IMR-90 (cell line): Measurements from ENCODE around the gene EP300. TPM values are rescaled to one million over a fixed set of nuclear protein-coding genes. Genes with fewer than 3 reads are reported as not detected.

Experiments used
- ATAC-seq: fragments of 200-7000 bp; cut with Tn5 transposase; 2 replicates; pipeline ENCODE4 v1.9.1; 2020; ENCODE audit warnings: low read depth, mild to moderate bottlenecking, moderate library complexity
- BruUV-seq: library from RNA; stranded (reverse); fragments of 400-500 nt; replicated peaks from 2 replicates; lab custom pipeline; 2021; lab: Mats Ljungman, UMichigan
- CTCF ChIA-PET: fragments of 300-600 bp; formaldehyde crosslinking; extraction: SDS; loops from one replicate; lab custom pipeline; 2021; ENCODE audit warnings: antibody characterized with exemption; lab: Yijun Ruan, JAX
- POLR2A ChIA-PET: fragments of 300-600 bp; sonication (Branson Sonifier 250); formaldehyde crosslinking; loops from one replicate; lab custom pipeline; 2022; ENCODE audit warnings: antibody characterized with exemption; ENCODE audit not compliant: unreplicated experiment; lab: Charles Lee
- DNase-seq: peaks from one replicate; pipeline ENCODE4 v3.0.0; 2013
- H2AFZ ChIP-seq: replicated peaks from 2 replicates; pipeline ENCODE3; 2013; ENCODE audit warnings: low read length, mild to moderate bottlenecking; ENCODE audit not compliant: poor library complexity
- H2AK5ac ChIP-seq: 2 replicates; pipeline ENCODE4 v1.6.1; 2013; ENCODE audit warnings: low read depth, low read length, inconsistent platforms
- H2AK9ac ChIP-seq: replicated peaks from 2 replicates; pipeline ENCODE3; 2013; ENCODE audit warnings: mild to moderate bottlenecking, low read depth, low read length, moderate library complexity; ENCODE audit not compliant: poor library complexity
- H2BK120ac ChIP-seq: 2 replicates; pipeline ENCODE4 v1.6.1; 2013; ENCODE audit warnings: low read depth, low read length, inconsistent platforms
- H2BK15ac ChIP-seq: 3 replicates; pipeline ENCODE4 v1.6.1; 2013; ENCODE audit warnings: low read depth, low read length, inconsistent platforms
- H2BK20ac ChIP-seq: 2 replicates; pipeline ENCODE4 v1.6.1; 2013; ENCODE audit warnings: low read depth, mild to moderate bottlenecking, inconsistent platforms, low read length, moderate library complexity
- H2BK5ac ChIP-seq: 2 replicates; pipeline ENCODE4 v1.6.1; 2013; ENCODE audit warnings: mild to moderate bottlenecking, low read depth, low read length, inconsistent platforms; ENCODE audit not compliant: poor library complexity, severe bottlenecking
- H3K14ac ChIP-seq: replicated peaks from 2 replicates; pipeline ENCODE4 v1.6.1; 2013; ENCODE audit warnings: low read depth, low read length, inconsistent platforms
- H3K18ac ChIP-seq: 2 replicates; pipeline ENCODE4 v1.6.1; 2013; ENCODE audit warnings: low read depth, low read length, control low read depth
- H3K23ac ChIP-seq: 2 replicates; pipeline ENCODE4 v1.6.1; 2013; ENCODE audit warnings: low read depth, low read length, inconsistent platforms
- H3K27ac ChIP-seq: 2 replicates; pipeline ENCODE4 v1.5.1; 2013; ENCODE audit warnings: mild to moderate bottlenecking, control low read depth, low read length; ENCODE audit not compliant: insufficient read depth
- H3K27me3 ChIP-seq: 2 replicates; pipeline ENCODE4 v1.6.1; 2013; ENCODE audit warnings: low read length; ENCODE audit not compliant: control insufficient read depth, insufficient read depth
- H3K36me3 ChIP-seq: 2 replicates; pipeline ENCODE4 v1.6.1; 2013; ENCODE audit warnings: low read length, mixed read lengths; ENCODE audit not compliant: control insufficient read depth, insufficient read depth
- H3K4ac ChIP-seq: 2 replicates; pipeline ENCODE4 v1.6.1; 2013; ENCODE audit warnings: low read depth, low read length, inconsistent platforms
- H3K4me1 ChIP-seq: 2 replicates; pipeline ENCODE4 v1.6.1; 2013; ENCODE audit warnings: low read length, mixed read lengths; ENCODE audit not compliant: control insufficient read depth, insufficient read depth
- H3K4me2 ChIP-seq: 2 replicates; pipeline ENCODE4 v1.6.1; 2013; ENCODE audit warnings: low read depth, mild to moderate bottlenecking, control low read depth, low read length, moderate library complexity
- H3K4me3 ChIP-seq: 2 replicates; pipeline ENCODE4 v1.5.1; 2013; ENCODE audit warnings: low read depth, mild to moderate bottlenecking, control low read depth, low read length, moderate library complexity; ENCODE audit not compliant: insufficient read depth
- H3K56ac ChIP-seq: 2 replicates; pipeline ENCODE4 v1.6.1; 2013; ENCODE audit warnings: low read length, inconsistent platforms; ENCODE audit not compliant: insufficient read depth; ENCODE audit errors: extremely low read depth
- H3K79me1 ChIP-seq, 2 experiments: 2 replicates each; pipeline ENCODE4 v1.6.1; 2013; ENCODE audit warnings: low read length in 2 of 2, inconsistent platforms in 1 of 2, low read depth in 1 of 2
- H3K9ac ChIP-seq: 2 replicates; pipeline ENCODE4 v1.6.1; 2013; ENCODE audit warnings: low read depth, low read length, control low read depth
- H3K9me1 ChIP-seq: 2 replicates; pipeline ENCODE4 v1.6.1; 2013; ENCODE audit warnings: low read length, inconsistent platforms; ENCODE audit not compliant: insufficient read depth
- H3K9me3 ChIP-seq: 2 replicates; pipeline ENCODE4 v1.6.1; 2013; ENCODE audit warnings: low read length; ENCODE audit not compliant: control insufficient read depth, insufficient read depth
- H4K20me1 ChIP-seq: 2 replicates; pipeline ENCODE4 v1.6.1; 2013; ENCODE audit warnings: low read length, inconsistent platforms; ENCODE audit not compliant: insufficient read depth
- H4K5ac ChIP-seq: 2 replicates; pipeline ENCODE4 v1.6.1; 2013; ENCODE audit warnings: mild to moderate bottlenecking, low read depth, low read length, control low read depth
- H4K8ac ChIP-seq, 2 experiments: 2 replicates each; pipeline ENCODE4 v1.6.1; 2013; ENCODE audit warnings: low read depth in 2 of 2, low read length in 2 of 2, control low read depth in 1 of 2, inconsistent platforms in 1 of 2
- H4K91ac ChIP-seq: 2 replicates; pipeline ENCODE4 v1.6.1; 2013; ENCODE audit warnings: low read depth, low read length, inconsistent platforms; ENCODE audit not compliant: insufficient read depth
- BHLHE40 ChIP-seq: fragments of 150-350 bp; IDR thresholded peaks from 2 replicates; pipeline ENCODE4 v1.6.1; 2016; ENCODE audit warnings: mild to moderate bottlenecking, low read depth, low read length
- CEBPB ChIP-seq: IDR thresholded peaks from 2 replicates; pipeline ENCODE4 v1.6.1; 2012; ENCODE audit warnings: low read depth, low read length, improper control_type of control experiment
- CHD1 ChIP-seq: IDR thresholded peaks from 2 replicates; pipeline ENCODE4 v1.6.1; 2012; ENCODE audit warnings: low read depth, low read length, improper control_type of control experiment
- CTCF ChIP-seq: conservative IDR thresholded peaks from 2 replicates; pipeline ENCODE4 v1.5.1; 2012; ENCODE audit warnings: mild to moderate bottlenecking, low read depth, low read length, improper control_type of control experiment
- ELK1 ChIP-seq: fragments of 150-350 bp; IDR thresholded peaks from 2 replicates; pipeline ENCODE4 v1.6.1; 2016; ENCODE audit warnings: low read depth, mild to moderate bottlenecking, low read length, moderate library complexity, borderline replicate concordance
- FOS ChIP-seq: fragments of 150-350 bp; IDR thresholded peaks from 2 replicates; pipeline ENCODE4 v1.6.1; 2016; ENCODE audit warnings: low read depth, low read length
- MAFK ChIP-seq: IDR thresholded peaks from 2 replicates; pipeline ENCODE4 v1.6.1; 2012; ENCODE audit warnings: low read depth, low read length, improper control_type of control experiment
- MAZ ChIP-seq: IDR thresholded peaks from 2 replicates; pipeline ENCODE4 v1.6.1; 2012; ENCODE audit warnings: low read depth, mild to moderate bottlenecking, low read length, improper control_type of control experiment, moderate library complexity, borderline replicate concordance
- MXI1 ChIP-seq: IDR thresholded peaks from 2 replicates; pipeline ENCODE4 v1.6.1; 2012; ENCODE audit warnings: low read depth, mild to moderate bottlenecking, low read length, moderate library complexity, borderline replicate concordance
- NFE2L2 ChIP-seq: fragments of 150-350 bp; IDR thresholded peaks from 2 replicates; pipeline ENCODE4 v1.6.1; 2016; ENCODE audit warnings: low read depth, mild to moderate bottlenecking, low read length
- POLR2A ChIP-seq: IDR thresholded peaks from 2 replicates; pipeline ENCODE4 v1.6.1; 2012; ENCODE audit warnings: mild to moderate bottlenecking, low read depth, low read length
- RAD21 ChIP-seq: IDR thresholded peaks from 2 replicates; pipeline ENCODE4 v1.6.1; 2012; ENCODE audit warnings: low read length, improper control_type of control experiment
- RCOR1 ChIP-seq: IDR thresholded peaks from 2 replicates; pipeline ENCODE4 v1.6.1; 2012; ENCODE audit warnings: mild to moderate bottlenecking, low read length, improper control_type of control experiment; ENCODE audit not compliant: insufficient replicate concordance
- RFX5 ChIP-seq: IDR thresholded peaks from 2 replicates; pipeline ENCODE4 v1.8.0; 2012; ENCODE audit warnings: low read depth, mild to moderate bottlenecking, low read length, moderate library complexity
- SMC3 ChIP-seq: fragments of 150-350 bp; IDR thresholded peaks from 2 replicates; pipeline ENCODE4 v1.6.1; 2016; ENCODE audit warnings: low read depth, mild to moderate bottlenecking, antibody characterized with exemption, low read length, moderate library complexity
- USF2 ChIP-seq: fragments of 150-350 bp; IDR thresholded peaks from 2 replicates; pipeline ENCODE4 v1.6.1; 2017; ENCODE audit warnings: mild to moderate bottlenecking, antibody characterized with exemption, low read length, low read depth
- WGBS, 2 experiments: methylation state at CpG; one replicate each; pipeline versions ENCODE4 v1.1.5 to v1.1.7; 2013; ENCODE audit warnings: missing lambda C conversion rate in 2 of 2; ENCODE audit not compliant: insufficient read length in 1 of 2; ENCODE audit errors: extremely low coverage in 2 of 2; 5-methylcytosine and 5-hydroxymethylcytosine counted together
- dilution Hi-C: fragments of 300-500 bp; cut with HindIII; formaldehyde crosslinking; loops from one replicate; pipeline ENCODE4 v1.14.3; 2018; ENCODE audit warnings: low sequenced_read_pairs; ENCODE audit not compliant: unreplicated experiment
- in situ Hi-C: fragments of 300-500 bp; cut with MboI; formaldehyde crosslinking; loops from 3 replicates; pipeline ENCODE4 v1.14.3; 2019; ENCODE audit warnings: low sequenced_read_pairs, inconsistent platforms, mixed read lengths
- intact Hi-C: fragments of 100-400 bp; cut with micrococcal nuclease; formaldehyde crosslinking; loops from 2 replicates; pipeline ENCODE4 v1.10.0; 2022
- polyA plus RNA-seq, 3 experiments: library from polyadenylated mRNA; depleted of rRNA; stranded (reverse); fragments of >200 nt; gene quantifications; 2 replicates each; pipeline ENCODE4 v1.2.3, GENCODE V29; 2012; ENCODE audit warnings: low replicate concordance in 1 of 3
- total RNA-seq: library from RNA; depleted of rRNA; stranded (reverse); fragments of >200 nt; gene quantifications from 2 replicates; pipeline ENCODE4 v1.2.3, GENCODE V29; 2012

The EP300 gene
- total and polyA plus RNA-seq, 2 of the 4 experiments (the other 2 are of a cell fraction): 23.3 to 27.4 TPM

DNA sequence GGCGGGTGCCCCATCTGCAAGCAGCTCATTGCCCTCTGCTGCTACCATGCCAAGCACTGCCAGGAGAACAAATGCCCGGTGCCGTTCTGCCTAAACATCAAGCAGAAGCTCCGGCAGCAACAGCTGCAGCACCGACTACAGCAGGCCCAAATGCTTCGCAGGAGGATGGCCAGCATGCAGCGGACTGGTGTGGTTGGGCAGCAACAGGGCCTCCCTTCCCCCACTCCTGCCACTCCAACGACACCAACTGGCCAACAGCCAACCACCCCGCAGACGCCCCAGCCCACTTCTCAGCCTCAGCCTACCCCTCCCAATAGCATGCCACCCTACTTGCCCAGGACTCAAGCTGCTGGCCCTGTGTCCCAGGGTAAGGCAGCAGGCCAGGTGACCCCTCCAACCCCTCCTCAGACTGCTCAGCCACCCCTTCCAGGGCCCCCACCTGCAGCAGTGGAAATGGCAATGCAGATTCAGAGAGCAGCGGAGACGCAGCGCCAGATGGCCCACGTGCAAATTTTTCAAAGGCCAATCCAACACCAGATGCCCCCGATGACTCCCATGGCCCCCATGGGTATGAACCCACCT lies 84.7 kb downstream of the EP300 start:
- H3K79me1 ChIP-seq: peaks cover 0 to 19% of the 10 kb centered on the region in 2 experiments; a peak in 2 of 4 replicates
- H2AFZ ChIP-seq: no peak overlapping the region
- no peak overlapping the region for H2BK20ac ChIP-seq
- peaks cover 8% of the 10 kb centered on the region; the same call in 1 of the 2 replicates for H3K9me1 ChIP-seq
- no peak for TF ChIP-seq POLR2A
- no peak for TF ChIP-seq CEBPB
- no peak for TF ChIP-seq RAD21
- TF ChIP-seq RCOR1: no peak
- no peak for TF ChIP-seq MAFK
- no peak for TF ChIP-seq CTCF
- TF ChIP-seq SMC3: no peak
- TF ChIP-seq ELK1: no peak
- no peak for TF ChIP-seq MXI1
- TF ChIP-seq RFX5: no peak
- no peak for TF ChIP-seq NFE2L2
- no peak for TF ChIP-seq CHD1
- TF ChIP-seq BHLHE40: no peak
- TF ChIP-seq FOS: no peak
- no peak for TF ChIP-seq USF2
- no peak for TF ChIP-seq MAZ
- ATAC-seq (no peak), DNase-seq (no peak)
- no peak overlapping the region for H3K9ac ChIP-seq
- ChIA-PET CTCF (no interaction called here), POLR2A (no interaction called here)
- peaks cover 56% of the 10 kb centered on the region for H3K36me3 ChIP-seq
- in situ Hi-C loops: no loop called here
- BruUV-seq: no TSS peak
- no peak overlapping the region for H2BK120ac ChIP-seq
- H3K23ac ChIP-seq: no peak overlapping the region
- H2AK5ac ChIP-seq: no peak overlapping the region
- no peak overlapping the region for H2BK15ac ChIP-seq
- no peaks in the 10 kb centered on the region for H3K9me3 ChIP-seq
- no peaks in the 10 kb centered on the region for H3K27me3 ChIP-seq
- no peak overlapping the region for H4K8ac ChIP-seq
- H2BK5ac ChIP-seq: no peak overlapping the region
- no peak overlapping the region for H3K18ac ChIP-seq
- H4K91ac ChIP-seq: no peak overlapping the region
- intact Hi-C loops: no loop called here
- no peak overlapping the region for H4K5ac ChIP-seq
- dilution Hi-C loops: no loop called here
- H3K4me3 ChIP-seq: no peak overlapping the region
- H3K4me2 ChIP-seq: no peak overlapping the region
- WGBS, 2 experiments: 78% methylated on average over 8 of the region's 15 CpGs; no CpG with 5 or more reads in 1 of the 2 experiments
- peaks cover 13% of the 10 kb centered on the region; the same call in 1 of the 2 replicates for H4K20me1 ChIP-seq
- no peak overlapping the region for H3K56ac ChIP-seq
- peak overlapping the region; percentile 52 for H2AK9ac ChIP-seq
- H3K4me1 ChIP-seq: no peaks in the 10 kb centered on the region; the same call in 1 of the 2 replicates
- H3K14ac ChIP-seq: no peak overlapping the region
- no peak overlapping the region for H3K4ac ChIP-seq
- no peak overlapping the region for H3K27ac ChIP-seq
